Panc1 (cell line): Measurements from ENCODE around the gene RIPOR2. TPM values are rescaled to one million over a fixed set of nuclear protein-coding genes. Genes with fewer than 3 reads are reported as not detected.

Experiments
- ATAC-seq: fragments of 200-7000 bp; cut with Tn5 transposase; 2 replicates; pipeline ENCODE4 v1.9.1; 2020; ENCODE audit warnings: mild to moderate bottlenecking, moderate library complexity
- BruUV-seq: library from RNA; stranded (reverse); fragments of 400-500 nt; replicated peaks from 2 replicates; lab custom pipeline; 2021; lab: Mats Ljungman, UMichigan
- CTCF ChIA-PET: fragments of 300-600 bp; sonication (Branson Sonifier 250); formaldehyde crosslinking; loops from one replicate; lab custom pipeline; 2022; ENCODE audit warnings: antibody characterized with exemption; lab: Charles Lee
- POLR2A ChIA-PET: fragments of 300-600 bp; sonication (Branson Sonifier 250); formaldehyde crosslinking; loops from one replicate; lab custom pipeline; 2022; ENCODE audit warnings: antibody characterized with exemption; lab: Charles Lee
- DNase-seq: peaks from one replicate; pipeline ENCODE4 v3.0.0-alpha.2; 2010; ENCODE audit warnings: low read depth, low spot score
- H3K27ac ChIP-seq: 2 replicates; pipeline ENCODE4 v1.5.1; 2011; ENCODE audit warnings: mild to moderate bottlenecking, low read length, inconsistent platforms
- H3K27me3 ChIP-seq: fragments of 200-500 bp; sonication (Bioruptor generic); 2 replicates; pipeline ENCODE4 v1.6.0; 2014; ENCODE audit warnings: low read length, inconsistent platforms; ENCODE audit not compliant: control insufficient read depth, insufficient read depth
- H3K36me3 ChIP-seq: fragments of 200-500 bp; sonication (Bioruptor generic); 2 replicates; pipeline ENCODE4 v1.5.1; 2014; ENCODE audit warnings: inconsistent platforms, mild to moderate bottlenecking, low read length, moderate library complexity; ENCODE audit not compliant: control insufficient read depth, insufficient read depth
- H3K4me1 ChIP-seq: 2 replicates; pipeline ENCODE4 v1.5.1; 2011; ENCODE audit warnings: inconsistent platforms, mild to moderate bottlenecking, low read length, moderate library complexity; ENCODE audit not compliant: control insufficient read depth, insufficient read depth
- H3K4me3 ChIP-seq, 2 experiments: 2 replicates each; pipeline ENCODE4 v1.5.1; 2011 to 2012; ENCODE audit warnings: low read depth in 2 of 2, low read length in 2 of 2, mild to moderate bottlenecking in 2 of 2, inconsistent platforms in 1 of 2, moderate library complexity in 1 of 2
- H3K9me3 ChIP-seq: fragments of 200-500 bp; sonication (Bioruptor generic); 2 replicates; pipeline ENCODE4 v1.5.1; 2014; ENCODE audit warnings: low read depth, mild to moderate bottlenecking, inconsistent platforms, low read length, moderate library complexity; ENCODE audit not compliant: control insufficient read depth, insufficient read depth
- CTCF ChIP-seq: fragments of 450-650 bp; IDR thresholded peaks from 2 replicates; pipeline ENCODE4 v1.5.1; 2017; ENCODE audit warnings: mild to moderate bottlenecking
- POLR2AphosphoS5 ChIP-seq: IDR thresholded peaks from 2 replicates; pipeline ENCODE4 v1.6.1; 2012; ENCODE audit warnings: mild to moderate bottlenecking, low read depth, low read length, moderate library complexity
- REST ChIP-seq, 2 experiments: IDR thresholded peaks; 2 replicates each; pipeline ENCODE4 v1.6.1; 2011 to 2012; ENCODE audit warnings: low read depth in 2 of 2, control low read depth in 1 of 2, low read length in 1 of 2, mild to moderate bottlenecking in 1 of 2, moderate library complexity in 1 of 2; ENCODE audit not compliant: insufficient read depth in 1 of 2
- SIN3A ChIP-seq: IDR thresholded peaks from 2 replicates; pipeline ENCODE4 v1.6.1; 2012; ENCODE audit warnings: low read depth, mild to moderate bottlenecking, low read length, moderate library complexity, borderline replicate concordance; ENCODE audit not compliant: insufficient read depth
- TCF7L2 ChIP-seq: IDR thresholded peaks from 2 replicates; pipeline ENCODE4 v1.6.1; 2011; ENCODE audit warnings: mild to moderate bottlenecking, low read depth, low read length, inconsistent platforms
- in situ Hi-C: cut with HindIII; loops from 2 replicates; pipeline ENCODE4 v1.10.0; 2016; ENCODE audit warnings: low sequenced_read_pairs, low pct_unique_long_range_greater_than_20kb
- intact Hi-C: fragments of 100-400 bp; cut with micrococcal nuclease; formaldehyde crosslinking; loops from one replicate; pipeline ENCODE4 v1.10.0; 2022; ENCODE audit not compliant: unreplicated experiment
- total RNA-seq: library from RNA; stranded (reverse); gene quantifications from one replicate; pipeline ENCODE4 v1.2.1, GENCODE V29; 2021; ENCODE audit not compliant: unreplicated experiment

The RIPOR2 gene
- total RNA-seq, 1 experiment from 2014 or later, result 0.54 TPM

- TF ChIP-seq REST (IDR thresholded peaks at IDR 0.05; ENCODE audit: insufficient read depth in 1 of 2, low read depth in 2 of 2, low read length in 1 of 2) (no peak), CTCF (no peak), TCF7L2 (no peak), POLR2AphosphoS5 (no peak), SIN3A (no peak)
- Histone ChIP-seq H3K4me1 (no peaks in the 10 kb centered on the region), H3K36me3 (no peaks in the 10 kb centered on the region), H3K4me3 (no peak overlapping the region), H3K9me3 (no peaks in the 10 kb centered on the region), H3K27me3 (peaks cover 11% of the 10 kb centered on the region), H3K27ac (no peak overlapping the region)
- in situ Hi-C loops (no loop called here), intact Hi-C loops (no loop called here)
- no peak for DNase-seq
- no peak for ATAC-seq
- ChIA-PET CTCF (interaction anchor here (2.2 kb wide), 1 partner anchor 9 kb away, joined by 5 read pairs; no protein-coding TSS in a partner anchor), POLR2A (no interaction called here)
- no TSS peak for BruUV-seq
Observed at GRCh38 chr6:24867104-24867703, 68.6 kb downstream of the RIPOR2 start.

GRCh38 chr6:24865161-24865560 lies 70.6 kb downstream of the RIPOR2 start:
- intact Hi-C loops, result no loop called here
- Histone ChIP-seq H3K36me3 (no peaks in the 10 kb centered on the region), H3K27me3 (peaks cover 17% of the 10 kb centered on the region), H3K27ac (no peak overlapping the region), H3K4me1 (no peaks in the 10 kb centered on the region), H3K9me3 (no peaks in the 10 kb centered on the region), H3K4me3 (no peak overlapping the region)
- ChIA-PET POLR2A (no interaction called here), CTCF (no interaction called here)
- in situ Hi-C loops, result no loop called here
- ATAC-seq (no peak), DNase-seq (no peak)
- TF ChIP-seq REST (IDR thresholded peaks at IDR 0.05; ENCODE audit: insufficient read depth in 1 of 2, low read depth in 2 of 2, low read length in 1 of 2), result no peak
- no peak for TF ChIP-seq POLR2AphosphoS5
- no peak for TF ChIP-seq SIN3A
- TF ChIP-seq TCF7L2, result no peak
- no peak for TF ChIP-seq CTCF
- BruUV-seq, result no TSS peak
